Skeletal muscle satellite cell (primary cell): Measurements from ENCODE around the gene KCNA3.

ENCODE experiments used
- H3K27me3 ChIP-seq: 2 replicates; pipeline ENCODE4 v1.7.0; 2013; ENCODE audit warnings: low read length; ENCODE audit not compliant: control insufficient read depth, insufficient read depth
- H3K36me3 ChIP-seq: 2 replicates; pipeline ENCODE4 v1.7.0; 2013; ENCODE audit warnings: mild to moderate bottlenecking, control low read depth, low read length; ENCODE audit not compliant: insufficient read depth
- H3K4me1 ChIP-seq: 2 replicates; pipeline ENCODE4 v1.7.0; 2013; ENCODE audit warnings: low read length; ENCODE audit not compliant: control insufficient read depth, insufficient read depth
- H3K4me2 ChIP-seq: 2 replicates; pipeline ENCODE4 v1.7.0; 2013; ENCODE audit warnings: mild to moderate bottlenecking, low read length
- H3K4me3 ChIP-seq: 2 replicates; pipeline ENCODE4 v1.7.0; 2013; ENCODE audit warnings: low read length
- H3K9ac ChIP-seq: 2 replicates; pipeline ENCODE4 v1.7.0; 2013; ENCODE audit warnings: mild to moderate bottlenecking, low read depth, low read length, moderate library complexity
- H3K9me3 ChIP-seq: replicated peaks from 2 replicates; pipeline ENCODE4 v1.7.0; 2013; ENCODE audit warnings: mild to moderate bottlenecking, control low read depth, low read length

Gene KCNA3

GRCh38 chr1:110700767-110701166 is 26.0 kb upstream of the KCNA3 start:
- no peak overlapping the region for H3K4me3 ChIP-seq
- H3K4me1 ChIP-seq: no peaks in the 10 kb centered on the region
- no peak overlapping the region for H3K9ac ChIP-seq
- no peaks in the 10 kb centered on the region for H3K27me3 ChIP-seq
- no peak overlapping the region for H3K4me2 ChIP-seq
- no peaks in the 10 kb centered on the region for H3K36me3 ChIP-seq
- no peaks in the 10 kb centered on the region for H3K9me3 ChIP-seq

GRCh38 chr1:110697606-110698005 is 22.9 kb upstream of the KCNA3 start:
- no peak overlapping the region for H3K4me2 ChIP-seq
- no peak overlapping the region for H3K9ac ChIP-seq
- no peaks in the 10 kb centered on the region for H3K4me1 ChIP-seq
- H3K9me3 ChIP-seq: no peaks in the 10 kb centered on the region
- H3K4me3 ChIP-seq: no peak overlapping the region
- H3K36me3 ChIP-seq: no peaks in the 10 kb centered on the region
- H3K27me3 ChIP-seq: peaks cover 3% of the 10 kb centered on the region

GRCh38 chr1:110696818-110697217 is 22.1 kb upstream of the KCNA3 start:
- H3K4me2 ChIP-seq: no peak overlapping the region
- H3K4me3 ChIP-seq: no peak overlapping the region
- H3K9ac ChIP-seq: no peak overlapping the region
- no peaks in the 10 kb centered on the region for H3K4me1 ChIP-seq
- no peaks in the 10 kb centered on the region for H3K9me3 ChIP-seq
- no peaks in the 10 kb centered on the region for H3K36me3 ChIP-seq
- H3K27me3 ChIP-seq: peaks cover 3% of the 10 kb centered on the region

- H3K4me1 ChIP-seq: no peaks in the 10 kb centered on the region
- no peak overlapping the region for H3K4me3 ChIP-seq
- H3K36me3 ChIP-seq: no peaks in the 10 kb centered on the region
- H3K9ac ChIP-seq: no peak overlapping the region
- H3K27me3 ChIP-seq: peaks cover 3% of the 10 kb centered on the region
- H3K9me3 ChIP-seq: no peaks in the 10 kb centered on the region
- no peak overlapping the region for H3K4me2 ChIP-seq
Observed at GRCh38 chr1:110690709-110691365, 16.1 kb upstream of the KCNA3 start.

- Histone ChIP-seq H3K4me3 (no peak overlapping the region), H3K9ac (no peak overlapping the region), H3K4me1 (no peaks in the 10 kb centered on the region), H3K9me3 (no peaks in the 10 kb centered on the region), H3K27me3 (no peaks in the 10 kb centered on the region), H3K36me3 (no peaks in the 10 kb centered on the region), H3K4me2 (no peak overlapping the region)
Observed at GRCh38 chr1:110689868-110690267, 15.1 kb upstream of the KCNA3 start.

GRCh38 chr1:110688514-110688913 is 13.8 kb upstream of the KCNA3 start:
- Histone ChIP-seq H3K4me2 (no peak overlapping the region), H3K27me3 (no peaks in the 10 kb centered on the region), H3K9me3 (no peaks in the 10 kb centered on the region), H3K4me3 (no peak overlapping the region), H3K36me3 (no peaks in the 10 kb centered on the region), H3K9ac (no peak overlapping the region), H3K4me1 (no peaks in the 10 kb centered on the region)

DNA sequence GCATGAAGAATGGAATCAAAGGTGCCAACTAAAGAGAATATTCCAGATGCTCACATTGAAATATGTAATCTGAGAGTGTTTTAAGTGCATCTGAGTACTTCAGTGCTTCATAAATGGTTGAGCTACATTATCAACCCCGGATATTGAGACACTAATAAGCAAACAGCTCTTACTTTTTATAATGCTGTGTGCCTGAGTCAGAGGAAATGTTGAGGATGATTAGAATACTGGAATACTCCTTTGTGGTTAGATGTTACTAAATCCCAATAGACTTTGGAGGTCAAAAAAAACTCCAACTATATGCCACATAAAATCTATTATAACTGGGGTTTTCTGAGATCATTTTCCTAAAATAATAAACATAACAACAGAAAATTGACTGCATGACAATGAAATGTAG is 12.5 kb upstream of the KCNA3 start:
- no peak overlapping the region for H3K4me2 ChIP-seq
- H3K27me3 ChIP-seq: no peaks in the 10 kb centered on the region
- H3K4me3 ChIP-seq: no peak overlapping the region
- H3K9me3 ChIP-seq: no peaks in the 10 kb centered on the region
- no peak overlapping the region for H3K9ac ChIP-seq
- no peaks in the 10 kb centered on the region for H3K36me3 ChIP-seq
- H3K4me1 ChIP-seq: no peaks in the 10 kb centered on the region

- H3K4me3 ChIP-seq: no peak overlapping the region
- no peak overlapping the region for H3K9ac ChIP-seq
- no peaks in the 10 kb centered on the region for H3K4me1 ChIP-seq
- H3K36me3 ChIP-seq: no peaks in the 10 kb centered on the region
- no peaks in the 10 kb centered on the region for H3K9me3 ChIP-seq
- no peak overlapping the region for H3K4me2 ChIP-seq
- H3K27me3 ChIP-seq: no peaks in the 10 kb centered on the region
Observed at GRCh38 chr1:110686188-110686587, 11.4 kb upstream of the KCNA3 start.

GRCh38 chr1:110684491-110684890 is 9.8 kb upstream of the KCNA3 start:
- Histone ChIP-seq H3K9me3 (no peaks in the 10 kb centered on the region), H3K4me3 (no peak overlapping the region), H3K4me2 (no peak overlapping the region), H3K27me3 (no peaks in the 10 kb centered on the region), H3K36me3 (no peaks in the 10 kb centered on the region), H3K4me1 (no peaks in the 10 kb centered on the region), H3K9ac (no peak overlapping the region)

DNA sequence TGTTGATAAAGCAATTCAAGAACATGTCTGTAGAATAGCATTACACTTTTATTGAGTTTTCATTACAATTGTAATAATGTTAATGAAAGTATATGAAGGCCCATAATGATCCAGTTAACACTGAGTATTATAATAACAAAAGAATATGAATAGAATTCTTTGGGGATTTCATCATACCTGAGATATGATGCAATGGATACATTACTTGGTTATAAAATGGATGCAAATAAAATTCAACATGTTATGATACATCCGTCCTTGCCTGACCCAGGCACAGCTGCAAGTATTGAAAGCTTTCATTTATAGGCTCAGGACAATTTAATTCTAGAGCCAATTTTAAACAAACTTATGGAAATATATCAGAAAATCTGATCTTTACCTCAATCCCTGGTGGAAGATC is 8.2 kb upstream of the KCNA3 start:
- Histone ChIP-seq H3K27me3 (no peaks in the 10 kb centered on the region), H3K9me3 (no peaks in the 10 kb centered on the region), H3K4me1 (no peaks in the 10 kb centered on the region), H3K4me2 (no peak overlapping the region), H3K4me3 (no peak overlapping the region), H3K9ac (no peak overlapping the region), H3K36me3 (no peaks in the 10 kb centered on the region)

- no peaks in the 10 kb centered on the region for H3K9me3 ChIP-seq
- no peaks in the 10 kb centered on the region for H3K4me1 ChIP-seq
- H3K27me3 ChIP-seq: peaks cover 15% of the 10 kb centered on the region
- H3K9ac ChIP-seq: no peak overlapping the region
- no peak overlapping the region for H3K4me2 ChIP-seq
- H3K4me3 ChIP-seq: no peak overlapping the region
- no peaks in the 10 kb centered on the region for H3K36me3 ChIP-seq
Observed at GRCh38 chr1:110680036-110680735, 5.4 kb upstream of the KCNA3 start.

DNA sequence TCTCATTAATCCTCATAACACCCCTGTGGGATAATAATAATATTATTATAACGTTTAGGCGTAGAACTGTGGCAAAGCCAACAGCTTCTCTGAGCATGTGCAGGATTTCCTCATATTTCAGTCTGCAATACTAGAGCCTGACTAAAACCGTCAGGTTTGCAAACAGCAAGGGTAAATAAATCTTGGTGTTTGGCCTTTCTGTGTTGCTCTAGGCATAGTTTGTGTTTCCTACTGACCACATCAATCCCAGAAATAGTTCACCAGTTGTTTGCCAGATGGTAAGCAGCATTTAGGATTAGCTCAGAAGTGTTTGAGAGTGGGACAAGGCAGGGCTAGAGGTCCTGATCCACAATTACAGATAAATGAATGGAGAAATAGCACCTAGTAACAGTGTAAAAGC is 2.8 kb upstream of the KCNA3 start:
- Histone ChIP-seq H3K9me3 (no peaks in the 10 kb centered on the region), H3K27me3 (peaks cover 41% of the 10 kb centered on the region), H3K4me1 (no peaks in the 10 kb centered on the region), H3K36me3 (no peaks in the 10 kb centered on the region), H3K9ac (no peak overlapping the region), H3K4me2 (no peak overlapping the region), H3K4me3 (no peak overlapping the region)
